Stimulated activated naive CD4-positive, alpha-beta T cell treated with Interleukin-2 at 50 U/mL for 16 hours (primary cell): ENCODE results near the gene SHISA5.

Experiments used
- DNase-seq: peaks from one replicate; lab custom pipeline; 2025; lab: John Stamatoyannopoulos, UW

SHISA5 gene

GRCh38 chr3:48459773-48460516, 44.0 kb downstream of the SHISA5 start:
- no peak for DNase-seq

- no peak for DNase-seq
Observed at GRCh38 chr3:48459331-48459730, 44.6 kb downstream of the SHISA5 start.

- DNase-seq = no peak
Observed at GRCh38 chr3:48456456-48456855, 47.5 kb downstream of the SHISA5 start.

GRCh38 chr3:48451270-48451669, 52.7 kb downstream of the SHISA5 start:
- no peak for DNase-seq

- DNase-seq = peak; percentile 82
Observed at GRCh38 chr3:48446425-48447193, 57.4 kb downstream of the SHISA5 start, which contains the start of gene ATRIP. Gene ATRIP (plus strand): TSS chr3:48446737. CDS start chr3:48446846, 109 bp downstream.

GRCh38 chr3:48446043-48446424, 57.9 kb downstream of the SHISA5 start:
- DNase-seq = no peak

- DNase-seq = no peak
Observed at GRCh38 chr3:48445277-48445882, 58.6 kb downstream of the SHISA5 start.

GRCh38 chr3:48441940-48442339, 62.0 kb downstream of the SHISA5 start:
- DNase-seq = no peak

- no peak for DNase-seq
Observed at GRCh38 chr3:48440590-48440958, 63.4 kb downstream of the SHISA5 start.

GRCh38 chr3:48439820-48440589, 64.0 kb downstream of the SHISA5 start, which contains the start of the genes CCDC51 and TMA7:
Gene CCDC51 (minus strand): TSS chr3:48440119. CDS start chr3:48435128, 4,991 bp downstream.
Gene TMA7 (plus strand): TSS chr3:48440257. CDS start chr3:48440297, 40 bp downstream.
- peak; percentile 98 for DNase-seq

- no peak for DNase-seq
Observed at GRCh38 chr3:48437812-48438211, 66.2 kb downstream of the SHISA5 start.

- no peak for DNase-seq
Observed at GRCh38 chr3:48436855-48437254, 67.1 kb downstream of the SHISA5 start.

- DNase-seq = no peak
Observed at GRCh38 chr3:48436477-48436787, 67.5 kb downstream of the SHISA5 start.

- DNase-seq = peak; percentile 81
Observed at GRCh38 chr3:48435774-48436476, 68.0 kb downstream of the SHISA5 start.

GRCh38 chr3:48435223-48435595, 68.8 kb downstream of the SHISA5 start:
- DNase-seq = no peak

GRCh38 chr3:48434591-48435222, 69.3 kb downstream of the SHISA5 start:
- DNase-seq = no peak

- DNase-seq = no peak
Observed at GRCh38 chr3:48433472-48434118, 70.4 kb downstream of the SHISA5 start.

GRCh38 chr3:48432411-48433371, 71.3 kb downstream of the SHISA5 start:
- DNase-seq = no peak
